NCI-H146 treated with DMSO at 0.1 percent for 48 hours (cell line): Measurements from ENCODE around the gene NOP14.
"Not testable (repeated sequence)": the region's sequence is repeated elsewhere in the genome, so short reads cannot be mapped to it uniquely, and the experiment has no call there.

ENCODE experiments used
- DNase-seq: peaks from one replicate; lab custom pipeline; 2025; ENCODE audit not compliant: unreplicated experiment; lab: John Stamatoyannopoulos, UW

NOP14 gene

DNA sequence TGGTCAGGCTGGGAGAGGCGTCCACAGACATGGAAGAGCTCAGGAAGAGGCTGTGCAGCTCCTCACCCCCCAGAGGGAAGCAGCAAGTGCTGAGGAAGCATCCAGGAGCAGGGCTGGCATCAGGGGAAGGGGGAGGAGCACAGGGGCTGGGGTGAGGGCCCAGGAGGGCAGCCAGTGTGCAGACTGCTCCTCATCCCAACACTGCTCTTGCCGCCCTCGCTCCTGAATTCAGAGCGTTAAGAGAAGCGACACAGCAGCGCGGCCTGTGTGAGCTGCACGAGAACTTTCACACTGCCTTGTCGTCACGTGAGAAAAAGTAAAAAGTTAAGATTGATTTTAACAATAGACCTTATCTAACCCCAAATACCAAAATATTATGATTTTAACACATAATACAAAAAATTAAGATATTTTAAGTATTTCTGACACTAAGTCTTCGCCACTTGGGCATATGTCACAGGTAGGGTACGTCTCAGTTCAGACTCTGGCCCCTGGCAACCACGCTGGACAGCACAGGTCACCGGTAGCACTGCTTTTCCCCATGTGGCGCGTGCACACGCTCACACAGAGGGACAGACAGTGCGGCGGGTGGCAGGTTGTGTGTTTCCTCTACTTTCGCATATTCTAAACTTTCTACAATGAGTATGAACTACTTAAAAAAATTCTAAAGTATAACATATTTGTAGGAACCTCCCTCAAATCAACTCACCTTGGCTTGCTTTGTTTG, 19.7 kb downstream of the NOP14 start:
- DNase-seq = no peak

- no peak for DNase-seq
Observed at GRCh38 chr4:2942532-2943363, 20.5 kb downstream of the NOP14 start.

GRCh38 chr4:2942037-2942531, 21.1 kb downstream of the NOP14 start:
- DNase-seq = no peak

DNA sequence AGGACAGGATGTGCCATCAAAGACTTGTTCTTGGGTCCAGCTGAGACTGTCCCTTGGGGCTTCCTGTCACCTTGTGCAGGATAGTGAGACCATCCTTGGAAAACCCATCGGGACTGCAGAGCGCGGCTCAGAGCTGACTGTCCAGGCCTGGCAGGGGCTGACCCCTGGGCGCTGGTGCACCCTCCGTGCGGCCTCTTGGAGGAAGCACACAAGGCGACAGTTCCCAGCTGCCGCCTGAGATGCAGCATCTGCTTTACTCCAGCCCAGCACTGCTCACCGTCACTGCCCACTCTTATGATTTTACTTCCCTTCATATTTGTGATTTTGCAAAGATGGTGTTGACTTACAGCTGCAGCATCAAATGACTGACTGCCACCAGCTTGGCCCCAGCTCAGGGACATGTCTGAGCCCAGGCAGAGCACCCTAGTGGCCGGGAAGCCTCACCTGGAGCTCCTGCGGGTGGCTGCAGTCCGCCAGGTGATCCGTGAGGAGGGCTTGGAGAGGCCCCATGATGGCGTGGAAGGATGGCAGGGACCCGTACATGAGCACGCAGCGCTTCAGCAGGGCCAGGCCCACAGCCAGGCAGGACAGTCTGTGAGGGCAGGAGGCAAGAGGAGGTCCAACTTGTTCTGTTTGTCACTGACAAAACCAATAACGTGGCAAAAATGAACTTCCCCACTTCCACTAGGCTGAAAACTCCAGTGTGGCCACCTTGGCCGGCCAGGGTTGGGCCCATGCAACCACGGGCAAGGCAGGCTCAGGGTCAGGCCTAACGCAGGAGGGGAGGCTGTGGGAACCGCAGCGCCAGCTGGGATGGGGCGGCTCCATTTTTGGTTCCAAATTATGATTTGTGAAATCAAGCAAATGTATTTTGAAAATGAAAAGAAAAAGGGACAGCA, 21.8 kb downstream of the NOP14 start:
- DNase-seq = no peak

DNA sequence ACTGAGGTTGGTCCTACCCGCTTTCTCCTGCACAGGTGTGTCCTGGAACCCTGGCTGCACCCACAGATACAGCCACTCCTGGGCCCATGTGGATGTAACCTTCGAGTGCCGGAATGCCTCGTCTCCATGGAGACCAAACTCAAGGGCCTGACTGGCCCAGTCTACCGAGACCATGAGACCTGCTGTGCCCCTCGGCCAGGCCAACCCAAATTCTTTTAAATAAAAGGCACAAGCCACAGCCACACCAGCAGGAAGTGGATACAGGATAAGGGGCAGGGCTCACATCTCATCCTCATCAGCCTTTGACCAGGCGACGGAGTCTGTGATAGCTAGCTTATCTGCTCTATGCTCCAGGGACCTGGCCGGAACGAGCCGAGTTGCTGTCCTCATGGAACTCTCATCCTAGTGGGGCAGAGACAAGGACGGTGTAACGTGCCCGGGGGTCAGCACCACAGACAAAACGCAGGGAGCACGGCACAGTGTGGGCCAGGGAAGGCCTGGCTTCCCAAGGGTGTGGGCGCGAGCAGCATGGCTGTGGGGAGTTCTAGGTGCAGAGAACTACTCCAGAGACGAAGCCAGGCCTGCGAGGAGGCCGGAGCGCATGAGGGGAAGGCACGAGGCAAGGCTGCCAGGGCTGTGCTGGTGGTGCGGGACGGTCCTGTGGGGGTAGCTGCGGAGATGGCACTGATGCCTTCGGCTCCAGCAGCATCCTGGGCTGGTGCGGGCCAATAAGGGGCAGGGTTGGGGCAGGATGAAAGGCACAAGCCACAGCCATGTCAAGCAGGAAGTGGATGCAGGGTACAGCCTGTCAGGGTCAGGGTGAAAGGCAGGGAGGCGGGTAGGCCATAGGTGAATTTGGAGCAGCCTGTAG, 22.7 kb downstream of the NOP14 start:
- DNase-seq = no peak

DNA sequence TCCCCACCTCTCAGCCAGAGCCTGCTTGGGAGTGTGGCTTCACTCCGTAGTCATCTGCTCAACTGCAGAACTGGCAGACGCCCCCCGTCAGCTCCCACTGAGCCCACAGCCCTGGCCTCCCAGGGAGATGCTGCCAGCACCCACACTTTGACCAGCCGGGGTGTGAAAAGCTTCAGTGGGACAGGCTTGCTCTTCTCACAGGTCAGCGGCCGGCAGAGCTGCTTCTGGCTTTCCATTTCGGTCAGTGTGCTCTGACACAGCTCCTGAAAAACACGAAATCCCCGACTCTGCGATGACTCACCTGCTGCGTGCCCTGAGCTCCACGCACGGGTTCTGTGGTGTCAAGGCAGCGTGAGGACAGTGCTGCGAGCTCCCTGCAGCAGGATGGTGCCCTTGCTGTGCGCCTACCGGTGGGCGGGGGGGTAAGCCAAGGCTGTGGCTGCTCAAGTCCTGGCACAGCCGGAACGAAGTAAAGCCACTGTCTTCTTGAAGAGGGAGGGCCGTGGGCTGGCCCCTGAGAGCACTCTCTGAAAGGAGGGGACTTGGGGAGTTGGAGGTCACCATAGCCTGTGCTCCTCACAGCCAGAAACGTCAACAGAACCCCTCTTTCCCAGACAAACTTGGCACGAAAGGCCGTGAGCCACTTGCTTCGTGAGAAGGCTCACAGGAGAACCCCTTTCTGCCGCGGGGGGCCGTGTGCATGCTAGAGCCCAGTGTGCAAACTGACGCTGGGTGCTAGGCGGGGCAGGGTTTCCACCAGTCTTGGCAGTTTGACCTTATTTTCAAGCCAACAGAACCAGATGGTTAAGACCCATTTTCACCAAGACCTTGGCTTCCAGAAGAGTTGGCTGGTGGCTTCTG, 23.6 kb downstream of the NOP14 start:
- no peak for DNase-seq

DNA sequence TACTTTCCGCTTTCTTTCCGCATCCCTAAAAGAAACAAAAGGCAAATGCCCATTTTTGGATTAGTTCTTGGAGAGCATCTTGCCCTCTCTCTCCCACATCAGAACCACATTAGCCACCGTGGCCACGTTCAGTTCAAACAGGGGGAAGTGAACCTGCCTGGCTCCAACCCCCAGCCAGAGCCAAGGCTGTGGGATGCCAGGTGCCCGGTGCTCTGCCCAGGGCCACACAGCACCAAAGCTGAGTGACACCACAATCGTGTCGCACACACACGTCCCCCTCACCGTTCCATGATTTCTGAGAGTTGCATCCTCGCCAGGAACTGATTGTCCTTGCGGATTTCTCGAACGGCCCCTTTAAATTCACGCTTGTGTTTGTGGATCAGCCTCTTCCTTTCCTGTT, 24.3 kb downstream of the NOP14 start:
- DNase-seq = no peak

DNA sequence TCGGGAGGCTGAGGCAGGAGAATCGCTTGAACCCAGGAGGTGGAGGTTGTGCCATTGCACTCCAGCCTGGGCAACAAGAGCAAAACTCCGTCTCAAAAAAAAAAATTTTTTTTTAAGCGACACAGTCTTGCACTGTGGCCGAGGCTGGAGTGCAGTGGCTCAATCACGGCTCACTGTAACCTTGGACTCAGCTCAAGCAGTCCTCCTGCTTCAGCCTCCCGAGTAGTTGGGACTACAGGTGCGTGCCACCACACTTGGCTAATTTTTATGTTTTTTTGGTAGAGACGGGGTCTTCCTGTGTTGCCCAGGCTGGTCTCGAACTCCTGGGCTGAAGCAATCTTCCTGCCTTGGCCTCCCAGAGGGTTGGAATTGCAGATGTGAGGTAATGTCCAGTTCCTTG, 24.8 kb downstream of the NOP14 start:
- DNase-seq = not testable (repeated sequence)

DNA sequence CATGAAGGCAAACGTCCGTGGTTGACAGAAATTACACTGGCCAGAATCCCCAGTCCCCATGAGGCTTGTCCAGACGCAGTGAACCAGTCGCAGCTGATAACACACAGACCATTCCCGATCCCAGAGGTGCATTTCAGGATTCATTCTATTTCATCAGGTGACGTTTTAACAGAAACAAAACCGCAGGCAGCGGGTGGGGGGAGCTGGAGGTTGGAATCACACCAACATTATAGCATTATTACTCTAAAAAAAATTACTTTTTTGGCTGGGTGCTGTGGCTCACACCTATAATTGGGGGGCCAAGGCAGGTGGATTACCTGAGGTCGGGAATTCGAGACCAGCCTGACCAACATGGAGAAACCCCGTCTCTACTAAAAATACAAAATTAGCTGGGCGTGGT, 25.2 kb downstream of the NOP14 start:
- no peak for DNase-seq

GRCh38 chr4:2937146-2937857, 25.9 kb downstream of the NOP14 start:
- no peak for DNase-seq

DNA sequence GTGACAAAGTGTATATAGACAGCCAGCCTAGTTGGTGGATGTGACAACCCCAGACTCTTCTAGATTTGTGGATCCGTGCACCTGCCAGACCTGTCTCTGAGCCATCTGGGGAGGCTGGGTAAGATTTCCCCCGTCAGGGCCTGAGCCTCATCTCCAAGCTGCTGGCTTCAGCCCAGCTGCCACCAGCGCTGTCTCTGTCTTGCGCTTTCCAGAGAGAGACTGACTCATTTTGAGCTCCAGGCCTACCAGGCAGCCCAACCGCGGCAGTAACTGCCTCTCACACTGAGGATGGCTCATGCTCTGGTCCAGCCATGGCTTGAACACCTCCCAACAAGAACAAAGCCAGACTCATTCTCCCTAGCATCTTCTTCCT, 26.4 kb downstream of the NOP14 start:
- DNase-seq = no peak

- DNase-seq = no peak
Observed at GRCh38 chr4:2935762-2936743, 27.2 kb downstream of the NOP14 start.

DNA sequence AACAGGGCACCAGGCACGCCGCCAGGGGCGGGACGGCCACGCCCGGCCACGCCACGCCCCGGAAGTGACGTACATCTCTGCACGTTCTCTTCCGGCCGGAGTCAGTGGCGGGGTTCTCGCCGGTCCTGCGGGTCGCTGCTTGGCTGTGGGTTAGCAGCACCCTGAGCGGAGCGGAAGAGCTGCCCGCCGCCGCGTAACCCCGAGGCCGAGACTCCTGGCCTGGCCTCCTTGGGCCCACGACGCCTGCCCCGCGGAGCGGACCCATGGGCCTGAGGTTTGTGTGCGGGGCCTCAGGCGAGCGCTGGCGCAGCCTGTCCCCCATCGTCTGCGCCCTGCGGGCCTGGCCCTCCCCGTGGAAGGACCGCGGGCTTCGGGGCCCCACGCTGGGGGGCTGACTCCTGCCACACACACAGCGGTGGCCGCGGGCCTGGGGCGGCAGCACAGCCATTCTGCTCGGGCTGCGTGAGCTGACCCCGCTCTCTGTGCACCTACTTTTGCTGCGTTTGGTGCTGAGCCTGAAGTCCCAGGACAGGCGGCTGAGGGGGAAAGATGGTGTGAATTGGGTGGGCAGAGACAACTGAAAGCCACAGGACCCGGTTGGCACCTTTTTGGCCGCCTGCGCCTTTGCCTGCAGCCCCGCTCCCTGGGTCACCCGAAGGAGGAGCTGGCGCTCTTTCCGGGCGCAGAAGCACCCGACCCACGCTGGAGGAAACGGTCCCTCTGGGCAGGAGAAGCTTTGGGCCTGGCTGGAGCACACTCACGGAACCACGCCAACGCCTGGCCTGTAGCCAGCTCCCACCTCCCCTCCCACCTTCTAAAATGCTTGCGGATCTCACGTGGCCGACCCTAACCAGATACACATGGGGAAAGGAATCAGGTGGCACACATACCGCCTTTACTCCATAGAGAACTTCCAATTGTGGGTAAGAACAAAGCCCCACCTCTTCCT, 28.1 kb downstream of the NOP14 start:
- DNase-seq = peak; percentile 84

- DNase-seq = no peak
Observed at GRCh38 chr4:2934077-2934812, 29.0 kb downstream of the NOP14 start.

GRCh38 chr4:2933566-2934076, 29.6 kb downstream of the NOP14 start:
- DNase-seq = no peak
